GM18867 (cell line): ENCODE measurements around the gene RNU5B-1.
"Not testable (repeated sequence)": the region's sequence is repeated elsewhere in the genome, so short reads cannot be mapped to it uniquely, and the experiment has no call there.

Experiments
- ATAC-seq: cut with Tn5 transposase; IDR thresholded peaks from one replicate; pipeline ENCODE4 v1.9.1; 2021; ENCODE audit warnings: mild to moderate bottlenecking, moderate library complexity; ENCODE audit not compliant: unreplicated experiment

The RNU5B-1 gene

GRCh38 chr15:65304381-65305149, at the start of gene RNU5B-1:
Gene RNU5B-1 (plus strand): TSS chr15:65304677.
- peak; percentile 58 for ATAC-seq

- no peak for ATAC-seq
Measured at GRCh38 chr15:65254758-65255157, 49.7 kb upstream of the RNU5B-1 start.

GRCh38 chr15:65255486-65256140, 48.9 kb upstream of the RNU5B-1 start:
- ATAC-seq = no peak

GRCh38 chr15:65258375-65259262, 45.9 kb upstream of the RNU5B-1 start:
- no peak for ATAC-seq

GRCh38 chr15:65259367-65259797, 45.1 kb upstream of the RNU5B-1 start:
- no peak for ATAC-seq

GRCh38 chr15:65260968-65261367, 43.5 kb upstream of the RNU5B-1 start:
- ATAC-seq = no peak

GRCh38 chr15:65263313-65263712, 41.2 kb upstream of the RNU5B-1 start:
- no peak for ATAC-seq

- no peak for ATAC-seq
Measured at GRCh38 chr15:65264863-65265430, 39.5 kb upstream of the RNU5B-1 start.

- ATAC-seq = no peak
Measured at GRCh38 chr15:65266469-65266868, 38.0 kb upstream of the RNU5B-1 start.

- ATAC-seq = no peak
Measured at GRCh38 chr15:65268411-65268810, 36.1 kb upstream of the RNU5B-1 start.

GRCh38 chr15:65270811-65271545, 33.5 kb upstream of the RNU5B-1 start:
- not testable (repeated sequence) for ATAC-seq

- ATAC-seq = no peak
Measured at GRCh38 chr15:65275104-65275727, 29.3 kb upstream of the RNU5B-1 start.

GRCh38 chr15:65275728-65276126, 28.8 kb upstream of the RNU5B-1 start:
- ATAC-seq = no peak

GRCh38 chr15:65277015-65277414, 27.5 kb upstream of the RNU5B-1 start:
- no peak for ATAC-seq

- no peak for ATAC-seq
Measured at GRCh38 chr15:65278480-65278879, 26.0 kb upstream of the RNU5B-1 start.

- no peak for ATAC-seq
Measured at GRCh38 chr15:65285291-65286068, 19.0 kb upstream of the RNU5B-1 start.

- peak; percentile 37 for ATAC-seq
Measured at GRCh38 chr15:65286069-65286703, 18.3 kb upstream of the RNU5B-1 start.

GRCh38 chr15:65286704-65287519, 17.6 kb upstream of the RNU5B-1 start, which contains the start of gene PARP16:
Gene PARP16 (minus strand): TSS chr15:65286883. CDS start chr15:65286426, 457 bp downstream.
- ATAC-seq = peak; percentile 94
